DND-41 (cell line): ENCODE results near the gene GRB2.

Experiments used
- ATAC-seq: fragments of 200-7000 bp; cut with Tn5 transposase; 3 replicates; pipeline ENCODE4 v1.9.1; 2021; ENCODE audit warnings: low read depth; ENCODE audit not compliant: insufficient read depth
- DNase-seq: peaks from one replicate; pipeline ENCODE4 v3.0.0-alpha.2; 2020
- H2AFZ ChIP-seq: 2 replicates; pipeline ENCODE4 v1.6.0; 2012; ENCODE audit warnings: low read depth, low read length
- H3K27ac ChIP-seq: 2 replicates; pipeline ENCODE4 v1.5.1; 2012; ENCODE audit warnings: low read length, inconsistent platforms
- H3K27me3 ChIP-seq: fragments of 200-600 bp; sonication (generic); 2 replicates; pipeline ENCODE4 v1.6.0; 2012; ENCODE audit warnings: low read length, mild to moderate bottlenecking, inconsistent platforms; ENCODE audit not compliant: insufficient read depth, poor library complexity
- H3K36me3 ChIP-seq: 2 replicates; pipeline ENCODE4 v1.5.1; 2012; ENCODE audit warnings: low read length, inconsistent platforms; ENCODE audit not compliant: insufficient read depth
- H3K4me1 ChIP-seq: 2 replicates; pipeline ENCODE4 v1.5.1; 2012; ENCODE audit warnings: mild to moderate bottlenecking, low read length; ENCODE audit not compliant: insufficient read depth
- H3K4me2 ChIP-seq: 2 replicates; pipeline ENCODE4 v1.6.0; 2012; ENCODE audit warnings: mild to moderate bottlenecking, moderate library complexity, low read length, inconsistent platforms; ENCODE audit not compliant: insufficient read depth
- H3K4me3 ChIP-seq, 2 experiments: fragments of 200-600 bp in 1 of 2; shearing (Covaris generic) in 1 of 2; 2 replicates each; pipeline ENCODE4 v1.5.1; 2012 to 2016; ENCODE audit warnings: inconsistent platforms in 2 of 2, low read length in 2 of 2, mild to moderate bottlenecking in 2 of 2, low read depth in 1 of 2, moderate library complexity in 1 of 2
- H3K79me2 ChIP-seq: 2 replicates; pipeline ENCODE4 v1.6.0; 2012; ENCODE audit warnings: low read length, inconsistent platforms; ENCODE audit not compliant: insufficient read depth
- H3K9ac ChIP-seq: 2 replicates; pipeline ENCODE4 v1.6.0; 2012; ENCODE audit warnings: low read depth, mild to moderate bottlenecking, inconsistent platforms, low read length, moderate library complexity
- H3K9me3 ChIP-seq: 2 replicates; pipeline ENCODE4 v1.5.1; 2012; ENCODE audit warnings: low read length, moderate library complexity, mild to moderate bottlenecking, inconsistent platforms; ENCODE audit not compliant: insufficient read depth, severe bottlenecking
- H4K20me1 ChIP-seq: 2 replicates; pipeline ENCODE4 v1.6.0; 2012; ENCODE audit warnings: low read length; ENCODE audit not compliant: insufficient read depth
- CTCF ChIP-seq: IDR thresholded peaks from 2 replicates; pipeline ENCODE4 v1.5.1; 2012; ENCODE audit warnings: borderline replicate concordance, low read length, moderate library complexity, mild to moderate bottlenecking; ENCODE audit not compliant: poor library complexity, severe bottlenecking; ENCODE audit errors: extremely low read depth
- EZH2 ChIP-seq: IDR thresholded peaks from 3 replicates; pipeline ENCODE4 v1.6.1; 2012; ENCODE audit warnings: borderline replicate concordance, low read depth, mild to moderate bottlenecking, moderate library complexity, low read length, inconsistent platforms; ENCODE audit not compliant: severe bottlenecking

The GRB2 gene

GRCh38 chr17:75365931-75366275, 39.6 kb downstream of the GRB2 start:
- H3K9ac ChIP-seq, result no peak overlapping the region
- peaks cover 37% of the 10 kb centered on the region for H3K4me1 ChIP-seq
- ATAC-seq (no peak), DNase-seq (no peak)
- no peaks in the 10 kb centered on the region for H3K9me3 ChIP-seq
- no peak overlapping the region for H3K4me3 ChIP-seq
- no peak for TF ChIP-seq EZH2
- TF ChIP-seq CTCF, result no peak
- no peak overlapping the region for H2AFZ ChIP-seq
- H3K4me2 ChIP-seq, result no peak overlapping the region
- peaks cover 86% of the 10 kb centered on the region for H4K20me1 ChIP-seq
- H3K27me3 ChIP-seq, result no peaks in the 10 kb centered on the region
- H3K36me3 ChIP-seq, result peaks cover 12% of the 10 kb centered on the region; the same call in 1 of the 2 replicates
- H3K27ac ChIP-seq, result no peak overlapping the region; the same call in 1 of the 2 replicates
- H3K79me2 ChIP-seq, result peaks cover 100% of the 10 kb centered on the region

GRCh38 chr17:75365009-75365930, 40.2 kb downstream of the GRB2 start:
- H3K9ac ChIP-seq, result no peak overlapping the region
- H3K27me3 ChIP-seq, result no peaks in the 10 kb centered on the region
- no peak overlapping the region for H2AFZ ChIP-seq
- H3K4me1 ChIP-seq, result peaks cover 42% of the 10 kb centered on the region
- peak overlapping the region; percentile 1; the same call in 1 of the 2 replicates for H3K27ac ChIP-seq
- H3K79me2 ChIP-seq, result peaks cover 100% of the 10 kb centered on the region
- DNase-seq, result no peak
- no peak overlapping the region for H3K4me2 ChIP-seq
- peaks cover 9% of the 10 kb centered on the region; the same call in 1 of the 2 replicates for H3K36me3 ChIP-seq
- no peak for TF ChIP-seq EZH2
- no peak for TF ChIP-seq CTCF
- no peak for ATAC-seq
- no peaks in the 10 kb centered on the region for H3K9me3 ChIP-seq
- H3K4me3 ChIP-seq, result no peak overlapping the region
- peaks cover 86% of the 10 kb centered on the region for H4K20me1 ChIP-seq

GRCh38 chr17:75364078-75364477, 41.4 kb downstream of the GRB2 start:
- H3K36me3 ChIP-seq, result peaks cover 9% of the 10 kb centered on the region; the same call in 1 of the 2 replicates
- H3K79me2 ChIP-seq, result peaks cover 100% of the 10 kb centered on the region
- peaks cover 42% of the 10 kb centered on the region for H3K4me1 ChIP-seq
- H3K9me3 ChIP-seq, result no peaks in the 10 kb centered on the region
- no peak overlapping the region for H3K4me3 ChIP-seq
- no peak overlapping the region for H3K4me2 ChIP-seq
- no peaks in the 10 kb centered on the region for H3K27me3 ChIP-seq
- H3K27ac ChIP-seq, result 0 out of 2 replicates have a peak overlapping the region, but pooled peaks have one; percentile 17
- H4K20me1 ChIP-seq, result peaks cover 79% of the 10 kb centered on the region
- TF ChIP-seq EZH2 (no peak), CTCF (no peak)
- H2AFZ ChIP-seq, result no peak overlapping the region
- H3K9ac ChIP-seq, result no peak overlapping the region
- ATAC-seq, result no peak
- no peak for DNase-seq
